HAP-1 (cell line): Measurements from ENCODE around the gene DGKD.

Experiments used
- DNase-seq, 2 experiments: peaks; one replicate each; pipeline ENCODE4 v3.0.0-alpha.2; 2016 to 2020; ENCODE audit warnings: low spot score in 2 of 2
- H3K27me3 ChIP-seq: fragments of 250-450 bp; sonication (Bioruptor Pico); 2 replicates; pipeline ENCODE4 v1.5.1; 2020; ENCODE audit warnings: low read depth, mild to moderate bottlenecking, moderate library complexity
- H3K36me3 ChIP-seq: fragments of 250-450 bp; sonication (Bioruptor Pico); replicated peaks from 2 replicates; pipeline ENCODE4 v1.5.1; 2020; ENCODE audit warnings: mild to moderate bottlenecking
- H3K4me1 ChIP-seq: fragments of 250-450 bp; sonication (Bioruptor Pico); 2 replicates; pipeline ENCODE4 v1.5.1; 2020; ENCODE audit warnings: mild to moderate bottlenecking
- H3K4me3 ChIP-seq: fragments of 250-450 bp; sonication (Bioruptor Pico); 2 replicates; pipeline ENCODE4 v1.5.1; 2020; ENCODE audit warnings: mild to moderate bottlenecking, moderate library complexity
- H3K9me3 ChIP-seq: fragments of 250-450 bp; sonication (Bioruptor Pico); 2 replicates; pipeline ENCODE4 v1.5.1; 2020; ENCODE audit warnings: mild to moderate bottlenecking, moderate library complexity
- in situ Hi-C: fragments of 300-500 bp; cut with MboI; formaldehyde crosslinking; loops from 3 replicates; pipeline ENCODE4 v1.14.3; 2020; ENCODE audit warnings: low sequenced_read_pairs, inconsistent platforms, mixed read lengths

The DGKD gene

DNA sequence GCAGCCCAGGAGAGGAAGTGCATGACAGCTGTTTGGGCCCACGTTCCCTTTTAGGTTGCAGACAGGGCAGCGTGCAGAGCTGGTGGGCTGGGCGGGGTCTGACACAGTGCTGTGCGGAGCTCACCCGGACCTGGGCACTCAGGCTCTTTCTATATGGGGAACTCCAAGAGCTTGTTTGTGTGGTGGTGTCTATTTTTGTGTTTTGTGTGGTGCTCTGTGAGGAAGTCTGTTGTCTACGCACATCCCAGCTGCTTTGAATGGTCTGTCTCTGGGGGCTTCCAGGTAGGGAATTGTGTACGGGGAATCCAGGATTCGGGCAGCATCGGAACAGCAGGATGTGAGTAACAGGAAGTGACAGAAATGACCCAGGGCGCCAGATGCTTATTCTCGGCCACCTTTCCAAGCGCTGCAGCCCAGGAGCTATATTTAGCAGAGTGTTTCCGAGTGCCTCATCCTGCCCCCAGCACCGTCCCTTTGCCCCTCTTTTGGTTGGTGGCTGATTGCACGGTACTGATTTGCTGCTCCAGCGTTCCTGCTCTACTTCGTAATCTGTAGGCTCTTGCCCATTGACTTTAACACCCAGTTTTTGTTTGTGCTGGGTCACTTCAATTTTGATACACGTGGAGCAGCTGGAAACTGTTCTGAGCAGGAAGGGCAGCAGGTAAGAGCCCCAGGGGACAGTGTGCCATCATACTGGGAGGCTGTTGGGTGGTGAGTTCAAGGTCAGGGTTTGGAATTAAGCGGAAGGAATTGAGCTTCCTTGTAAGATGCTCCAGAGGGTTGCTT is 64.7 kb downstream of the DGKD start:
- H3K27me3 ChIP-seq = no peaks in the 10 kb centered on the region
- no peak overlapping the region for H3K4me3 ChIP-seq
- in situ Hi-C loops = no loop called here
- DNase-seq = no peak
- H3K4me1 ChIP-seq = no peaks in the 10 kb centered on the region
- H3K9me3 ChIP-seq = no peaks in the 10 kb centered on the region
- H3K36me3 ChIP-seq = peaks cover 11% of the 10 kb centered on the region; the same call in 1 of the 2 replicates

DNA sequence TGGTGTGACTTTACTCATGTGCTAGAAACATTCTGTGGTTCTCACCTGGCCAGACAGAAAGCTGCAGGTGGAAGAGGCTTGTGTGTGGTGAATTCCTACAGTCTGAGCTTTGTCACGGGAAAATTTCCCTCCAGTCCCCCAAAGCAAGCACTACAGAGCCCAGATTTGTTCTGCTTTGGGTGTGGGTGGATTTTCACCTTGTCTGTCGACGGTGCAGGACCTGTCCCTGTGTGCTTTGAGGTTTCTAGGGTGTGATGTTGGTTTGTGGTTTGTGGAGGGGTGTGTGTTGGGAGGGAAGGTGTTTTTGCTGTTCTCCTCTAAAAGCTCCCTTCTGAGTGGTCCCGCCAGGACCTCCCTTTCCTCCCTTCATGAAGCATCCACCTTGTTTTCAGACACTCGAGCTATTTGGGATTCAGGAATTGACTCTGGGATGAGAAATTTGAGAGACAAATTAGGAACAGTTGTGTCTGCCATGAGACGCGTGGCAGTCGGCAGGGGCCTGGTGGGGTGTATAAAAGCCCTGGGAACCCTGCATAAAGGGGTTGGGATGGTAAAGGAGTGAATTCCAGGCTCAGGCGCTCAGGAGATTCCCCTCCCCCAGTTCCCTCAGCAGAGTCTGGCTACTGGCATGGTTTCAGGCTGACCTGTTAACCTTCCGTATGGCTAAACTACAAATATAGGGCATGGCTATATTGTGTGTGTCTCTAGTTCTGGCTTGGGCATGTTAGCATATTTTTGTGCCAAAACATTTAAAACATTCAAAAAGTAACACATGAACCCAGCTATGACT is 65.5 kb downstream of the DGKD start:
- in situ Hi-C loops = no loop called here
- Histone ChIP-seq H3K36me3 (peaks cover 5% of the 10 kb centered on the region; the same call in 1 of the 2 replicates), H3K9me3 (0 out of 2 replicates have a peak, but pooled peaks cover under 1% of the 10 kb centered on the region), H3K27me3 (no peaks in the 10 kb centered on the region), H3K4me3 (no peak overlapping the region), H3K4me1 (no peaks in the 10 kb centered on the region)
- DNase-seq = no peak

DNA sequence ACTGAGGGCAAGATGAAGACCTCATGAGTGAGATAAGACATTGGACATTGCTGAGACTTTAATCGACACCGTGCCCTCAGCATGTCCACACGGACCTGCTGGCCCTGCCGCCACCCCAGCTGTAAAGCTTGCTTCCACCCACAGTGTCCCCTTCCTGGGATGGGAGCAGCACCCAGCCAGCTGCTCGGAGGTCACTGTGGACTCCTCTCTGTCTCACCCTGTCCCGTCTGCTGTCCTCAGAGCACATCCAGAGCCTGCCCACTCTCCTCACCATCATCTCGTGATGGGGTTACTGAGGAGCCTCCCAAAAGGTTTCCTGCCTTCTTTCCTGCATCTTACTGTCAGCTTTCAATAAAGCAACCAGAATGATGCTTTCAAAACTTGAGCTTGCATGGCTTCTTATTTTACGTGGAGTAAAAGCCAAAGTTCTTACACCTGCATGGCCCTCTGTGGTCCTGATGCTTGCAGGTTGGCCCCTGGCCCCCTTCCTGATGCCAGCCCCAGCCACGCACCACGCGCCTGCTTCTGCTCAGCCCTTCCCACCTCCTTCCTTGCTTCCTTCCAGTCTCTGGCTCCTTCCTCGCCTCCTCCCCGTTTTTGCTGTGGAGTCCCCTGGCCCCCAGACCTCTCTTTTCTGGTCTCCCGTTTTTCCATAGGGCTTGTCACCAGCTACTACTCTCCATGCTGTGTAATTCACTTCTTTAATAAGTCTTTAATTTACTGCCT is 67.0 kb downstream of the DGKD start:
- no peaks in the 10 kb centered on the region for H3K27me3 ChIP-seq
- H3K4me1 ChIP-seq = no peaks in the 10 kb centered on the region
- H3K4me3 ChIP-seq = no peak overlapping the region
- H3K36me3 ChIP-seq = peaks cover 4% of the 10 kb centered on the region; the same call in 1 of the 2 replicates
- in situ Hi-C loops = no loop called here
- no peak for DNase-seq
- peaks cover 6% of the 10 kb centered on the region; the same call in 1 of the 2 replicates for H3K9me3 ChIP-seq

DNA sequence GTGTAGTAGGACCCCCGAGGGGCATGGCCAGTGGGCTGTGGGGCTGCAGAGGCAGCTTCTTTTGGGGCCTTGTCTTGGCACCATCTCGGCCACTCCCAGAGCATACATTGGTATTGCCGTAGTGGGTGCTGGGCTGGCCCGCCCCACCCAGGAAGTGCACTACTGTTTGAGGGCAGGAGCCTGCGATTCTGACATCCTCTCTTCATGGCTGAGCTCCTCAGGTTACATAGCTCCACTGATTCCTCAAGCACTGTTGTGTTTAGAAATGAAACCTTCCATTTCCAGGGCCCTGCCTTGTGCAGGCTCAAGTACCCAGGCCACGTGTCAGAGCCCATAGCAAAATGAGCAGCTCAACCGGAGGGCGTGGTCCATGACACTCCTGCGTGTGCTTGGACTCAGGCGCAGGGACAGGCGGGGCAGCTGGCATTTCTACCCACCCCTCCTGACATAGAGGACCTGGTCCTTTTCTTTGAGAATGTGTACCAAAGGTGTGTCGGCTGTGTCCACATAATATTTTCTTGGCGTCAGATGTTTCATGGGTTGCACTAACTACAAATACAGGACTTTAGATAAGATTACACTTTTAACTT is 67.9 kb downstream of the DGKD start:
- Histone ChIP-seq H3K36me3 (peaks cover 4% of the 10 kb centered on the region; the same call in 1 of the 2 replicates), H3K4me3 (no peak overlapping the region), H3K4me1 (no peaks in the 10 kb centered on the region), H3K27me3 (no peaks in the 10 kb centered on the region), H3K9me3 (peaks cover 6% of the 10 kb centered on the region; the same call in 1 of the 2 replicates)
- no peak for DNase-seq
- in situ Hi-C loops = no loop called here

DNA sequence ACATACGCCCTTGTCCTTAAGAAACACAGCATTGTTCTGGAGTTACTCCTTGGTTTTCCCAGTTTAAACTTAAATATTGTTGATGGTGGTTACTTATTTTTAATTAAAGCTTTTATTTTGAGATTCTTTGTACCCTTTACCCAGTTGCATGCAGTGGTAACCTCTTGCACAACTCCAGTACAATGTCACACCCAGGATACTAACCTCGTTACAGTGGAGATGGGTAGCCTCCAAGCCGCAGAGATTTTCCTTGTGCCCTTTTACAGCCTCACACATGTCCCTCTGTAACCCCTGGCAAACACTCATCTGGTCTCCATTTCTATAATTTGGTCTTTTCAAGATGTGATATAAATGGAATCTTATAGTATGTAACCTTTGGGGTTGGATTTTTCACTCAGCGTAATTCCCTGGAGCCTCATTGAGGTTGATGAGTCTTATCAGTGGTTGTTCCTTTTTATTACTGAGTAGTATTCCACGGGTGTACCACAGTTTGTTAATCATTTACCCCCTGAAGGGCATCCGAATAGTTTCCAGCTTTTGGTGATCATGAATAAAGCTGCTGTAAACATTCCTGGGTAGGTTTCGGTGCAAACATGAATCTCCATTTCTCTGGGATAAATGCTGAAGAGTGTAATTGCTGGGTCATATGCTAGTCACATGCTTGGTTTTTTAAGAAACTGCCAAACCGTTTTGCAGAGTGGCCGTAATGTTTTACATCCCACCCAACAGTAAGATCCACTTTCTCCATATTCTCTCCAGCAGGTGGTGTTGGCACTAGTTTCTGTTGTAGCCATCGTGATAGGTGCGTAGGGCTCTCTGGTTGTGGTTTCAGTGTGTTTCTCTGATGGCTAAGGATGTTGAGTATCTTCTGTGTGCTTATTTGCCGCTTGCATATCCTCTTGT is 68.6 kb downstream of the DGKD start:
- Histone ChIP-seq H3K36me3 (peaks cover 4% of the 10 kb centered on the region; the same call in 1 of the 2 replicates), H3K27me3 (no peaks in the 10 kb centered on the region), H3K4me1 (no peaks in the 10 kb centered on the region)

DNA sequence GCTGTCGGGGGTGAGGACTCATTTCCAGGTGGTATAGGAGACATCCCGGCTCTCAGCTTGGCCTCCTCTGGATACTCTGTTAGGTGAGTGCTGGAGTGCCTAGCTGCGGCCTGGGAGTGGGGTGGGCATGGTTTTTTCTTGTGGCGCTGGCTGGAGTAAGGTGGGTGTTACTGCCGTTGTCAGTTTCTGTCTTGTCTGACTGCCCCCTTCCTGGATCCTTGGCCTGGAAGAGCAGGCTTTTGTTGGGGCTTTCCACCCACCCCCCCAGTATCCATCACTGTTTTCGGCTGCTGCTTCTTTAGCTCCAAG is 69.2 kb downstream of the DGKD start:
- no peak overlapping the region for H3K4me3 ChIP-seq
- peaks cover 4% of the 10 kb centered on the region; the same call in 1 of the 2 replicates for H3K36me3 ChIP-seq
- H3K27me3 ChIP-seq = no peaks in the 10 kb centered on the region
- DNase-seq = no peak
- in situ Hi-C loops = no loop called here
- peaks cover 6% of the 10 kb centered on the region; the same call in 1 of the 2 replicates for H3K9me3 ChIP-seq
- no peaks in the 10 kb centered on the region for H3K4me1 ChIP-seq

More for the DNA sequence above, 68.6 kb downstream of the DGKD start:
- Histone ChIP-seq H3K9me3 (peaks cover 6% of the 10 kb centered on the region; the same call in 1 of the 2 replicates), H3K4me3 (no peak overlapping the region)
- no peak for DNase-seq
- in situ Hi-C loops = no loop called here

DNA sequence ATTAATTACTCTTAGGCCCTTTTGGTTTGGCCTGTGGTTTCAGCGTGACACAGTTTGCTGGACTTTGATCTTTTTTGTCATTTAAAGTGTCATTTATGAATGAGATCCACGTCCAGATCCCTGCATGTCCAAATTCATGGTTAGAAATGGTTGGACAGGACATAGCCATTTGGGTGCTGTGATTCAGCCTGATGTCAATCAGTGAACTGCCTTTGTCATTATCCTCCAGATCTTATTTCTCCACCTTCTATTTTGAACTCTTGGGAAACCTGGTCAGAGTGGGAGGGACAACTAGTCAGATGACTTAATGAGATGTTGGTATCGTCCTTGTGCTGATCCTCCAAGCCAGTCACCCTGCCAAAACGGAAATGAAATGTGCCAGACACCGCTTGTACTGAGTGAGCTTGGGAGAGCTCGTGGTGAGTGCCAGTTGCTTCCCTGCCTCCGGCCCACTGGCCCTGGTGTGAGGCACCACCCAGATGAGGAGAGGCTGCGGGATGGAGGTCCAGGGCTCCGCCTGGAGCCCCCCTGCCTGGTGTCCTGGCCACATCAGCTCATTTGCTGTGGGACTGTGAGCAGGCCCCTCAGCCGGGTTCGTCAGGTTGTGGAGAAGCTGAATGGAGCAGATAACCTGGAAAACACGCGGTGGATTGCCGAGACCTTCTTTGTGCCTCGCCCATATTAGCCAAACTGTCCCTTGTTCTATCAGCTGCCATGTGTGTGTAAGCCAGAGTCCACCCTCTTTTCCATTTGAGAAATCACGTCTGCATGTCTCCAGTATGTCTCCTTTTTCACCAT is 70.1 kb downstream of the DGKD start:
- Histone ChIP-seq H3K4me1 (no peaks in the 10 kb centered on the region), H3K4me3 (no peak overlapping the region), H3K27me3 (no peaks in the 10 kb centered on the region), H3K9me3 (peaks cover 6% of the 10 kb centered on the region; the same call in 1 of the 2 replicates), H3K36me3 (peaks cover 4% of the 10 kb centered on the region; the same call in 1 of the 2 replicates)
- in situ Hi-C loops = no loop called here
- no peak for DNase-seq

DNA sequence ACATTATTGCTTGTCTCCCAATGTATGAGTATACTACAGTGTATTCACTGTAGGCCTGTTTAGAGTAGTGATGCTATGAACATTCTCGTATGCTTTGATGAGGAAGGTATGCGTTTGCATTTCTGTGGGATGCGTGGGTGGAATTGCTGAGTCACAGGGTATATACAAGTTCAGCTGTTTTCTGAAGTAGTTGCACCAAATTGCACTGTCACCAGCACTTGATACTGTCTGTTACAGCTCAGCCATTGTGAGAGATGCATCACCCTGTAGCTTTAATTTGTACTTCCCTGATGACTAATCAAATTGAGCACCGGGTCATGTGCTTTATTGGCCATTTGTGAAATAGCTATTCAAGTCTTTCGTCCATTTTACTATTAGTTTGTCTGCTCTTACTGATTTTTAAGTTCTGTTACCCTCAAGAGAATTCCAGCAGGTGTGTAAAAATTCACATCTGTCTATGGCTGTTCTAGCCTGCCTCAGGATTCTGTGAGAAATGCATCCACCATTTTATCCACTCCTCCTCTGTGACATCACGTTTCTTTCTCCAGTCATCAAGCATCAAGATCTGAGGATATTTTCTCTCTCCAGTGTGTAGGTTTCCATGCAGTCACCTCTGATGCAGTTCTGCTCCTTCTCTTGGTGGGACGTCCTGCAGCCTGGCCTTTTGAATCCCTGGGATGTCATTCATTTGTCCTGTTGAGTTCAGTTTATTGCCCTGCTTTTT is 72.5 kb downstream of the DGKD start:
- Histone ChIP-seq H3K4me3 (no peak overlapping the region), H3K9me3 (peaks cover 6% of the 10 kb centered on the region; the same call in 1 of the 2 replicates), H3K27me3 (no peaks in the 10 kb centered on the region), H3K36me3 (peaks cover 4% of the 10 kb centered on the region; the same call in 1 of the 2 replicates), H3K4me1 (no peaks in the 10 kb centered on the region)
- no peak for DNase-seq
- in situ Hi-C loops = no loop called here

DNA sequence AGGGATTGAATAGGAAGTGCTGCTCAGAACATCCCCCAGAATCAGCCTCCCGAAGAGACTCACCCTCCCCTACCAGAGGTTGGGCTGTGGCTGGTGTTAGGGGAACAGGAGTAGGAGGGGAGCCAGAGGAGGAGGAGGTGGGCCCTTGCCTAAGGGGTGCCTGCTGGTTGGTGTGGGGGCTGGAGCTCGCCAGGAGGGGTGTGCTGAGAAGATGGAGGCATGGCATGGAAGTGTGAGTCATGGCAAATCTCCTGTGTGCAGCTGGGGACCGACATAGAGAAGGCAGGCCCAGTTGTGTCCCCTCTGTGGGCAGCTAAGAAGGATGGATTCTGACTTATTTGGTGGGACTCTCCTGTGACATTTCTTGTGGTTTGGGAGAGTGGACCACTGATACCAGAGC is 73.7 kb downstream of the DGKD start:
- no peak overlapping the region for H3K4me3 ChIP-seq
- in situ Hi-C loops = no loop called here

DNA sequence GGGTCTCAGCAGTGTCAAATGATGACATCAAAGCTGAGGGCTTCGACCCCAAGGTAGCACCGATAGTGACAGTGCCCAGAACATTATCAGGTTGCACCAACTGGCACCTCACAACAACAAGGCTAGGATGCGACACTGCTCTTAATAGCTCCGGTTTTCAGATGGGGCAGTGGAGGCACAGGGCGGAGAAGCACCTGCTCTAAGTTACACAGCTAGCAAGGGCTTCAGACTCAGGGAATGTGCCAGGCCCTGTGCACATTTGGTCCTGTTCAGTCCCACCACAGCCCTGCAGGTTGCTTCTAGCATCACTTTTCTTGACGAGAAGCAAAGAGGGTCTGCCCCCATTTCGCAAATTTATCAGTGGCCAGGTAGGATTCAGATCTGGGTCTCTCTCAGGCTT is 74.1 kb downstream of the DGKD start:
- H3K36me3 ChIP-seq = no peaks in the 10 kb centered on the region
- no peaks in the 10 kb centered on the region for H3K27me3 ChIP-seq
- no peak overlapping the region for H3K4me3 ChIP-seq
- in situ Hi-C loops = no loop called here
- H3K4me1 ChIP-seq = no peaks in the 10 kb centered on the region
- H3K9me3 ChIP-seq = peaks cover 6% of the 10 kb centered on the region; the same call in 1 of the 2 replicates
- no peak for DNase-seq

More for the DNA sequence above, 73.7 kb downstream of the DGKD start:
- no peak for DNase-seq
- Histone ChIP-seq H3K27me3 (no peaks in the 10 kb centered on the region), H3K4me1 (no peaks in the 10 kb centered on the region), H3K36me3 (peaks cover 2% of the 10 kb centered on the region; the same call in 1 of the 2 replicates), H3K9me3 (peaks cover 6% of the 10 kb centered on the region; the same call in 1 of the 2 replicates)

DNA sequence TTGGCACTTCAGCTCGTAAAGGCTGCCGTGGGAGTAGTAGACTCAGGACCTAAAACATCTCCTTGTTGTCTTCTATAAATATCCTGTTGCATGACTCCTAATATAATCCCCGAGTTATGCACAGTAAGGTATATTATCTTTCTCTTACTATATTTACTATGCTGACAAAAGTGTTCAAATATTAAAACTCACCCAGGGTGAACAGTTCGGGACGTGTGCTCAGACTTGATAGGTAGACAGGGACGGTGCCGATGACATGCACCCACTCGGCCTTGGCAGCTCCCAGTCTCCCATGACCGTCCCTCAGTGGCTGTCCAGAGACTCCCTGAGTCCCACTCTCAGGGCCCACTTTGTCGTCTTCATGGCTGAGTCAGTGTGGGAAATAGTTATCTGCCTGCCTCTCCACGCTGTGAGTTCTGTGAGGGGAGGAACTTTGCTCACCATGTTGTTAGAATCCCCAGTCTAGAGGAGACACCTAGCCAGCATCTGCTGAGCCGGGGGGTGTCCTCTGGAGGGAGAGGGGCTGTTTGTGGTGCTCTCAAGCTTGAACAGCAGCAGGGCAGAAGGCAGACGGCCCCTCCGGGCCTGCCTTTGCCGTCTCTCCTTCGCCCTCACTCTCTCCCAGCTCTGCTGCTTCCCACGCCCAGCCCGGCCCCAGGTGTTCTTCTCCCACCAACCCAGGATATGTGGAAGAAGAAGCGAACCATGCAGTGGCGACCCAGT is 75.0 kb downstream of the DGKD start:
- no peak for DNase-seq
- no peaks in the 10 kb centered on the region for H3K27me3 ChIP-seq
- H3K9me3 ChIP-seq = peaks cover 6% of the 10 kb centered on the region; the same call in 1 of the 2 replicates
- in situ Hi-C loops = no loop called here
- H3K4me3 ChIP-seq = no peak overlapping the region
- H3K4me1 ChIP-seq = no peaks in the 10 kb centered on the region
- H3K36me3 ChIP-seq = no peaks in the 10 kb centered on the region
